Astrocyte (in vitro differentiated cells and primary cell): ENCODE data around the gene ACIN1. TPM values are rescaled to one million over a fixed set of nuclear protein-coding genes. Genes with fewer than 3 reads are reported as not detected.

ENCODE experiments used
- DNase-seq: peaks from one replicate; pipeline ENCODE4 v3.0.0-alpha.2; 2010; ENCODE audit warnings: low read depth
- FAIRE-seq: peaks from 2 replicates; lab custom pipeline; 2011; peaks lifted over from hg19 to GRCh38; lab: Jason Lieb, UNC
- H2AFZ ChIP-seq: 2 replicates; pipeline ENCODE4 v1.6.0; 2012; ENCODE audit warnings: low read depth, low read length, inconsistent platforms
- H3K27ac ChIP-seq: 2 replicates; pipeline ENCODE4 v1.5.1; 2011; ENCODE audit warnings: low read depth, low read length, inconsistent platforms
- H3K27me3 ChIP-seq: 2 replicates; pipeline ENCODE4 v1.6.0; 2011; ENCODE audit warnings: low read length, inconsistent platforms; ENCODE audit not compliant: insufficient read depth
- H3K36me3 ChIP-seq: 2 replicates; pipeline ENCODE4 v1.5.1; 2011; ENCODE audit warnings: low read length, inconsistent platforms; ENCODE audit not compliant: insufficient read depth
- H3K4me1 ChIP-seq: 2 replicates; pipeline ENCODE4 v1.5.1; 2011; ENCODE audit warnings: low read length, inconsistent platforms; ENCODE audit not compliant: insufficient read depth
- H3K4me2 ChIP-seq: 2 replicates; pipeline ENCODE4 v1.6.0; 2012; ENCODE audit warnings: low read length, inconsistent platforms
- H3K4me3 ChIP-seq: 2 replicates; pipeline ENCODE4 v1.5.1; 2011; ENCODE audit warnings: low read depth, mild to moderate bottlenecking, low read length, inconsistent platforms; ENCODE audit not compliant: insufficient read depth
- H3K79me2 ChIP-seq: 2 replicates; pipeline ENCODE4 v1.6.0; 2012; ENCODE audit warnings: mild to moderate bottlenecking, low read length, inconsistent platforms; ENCODE audit not compliant: insufficient read depth
- H3K9ac ChIP-seq: 2 replicates; pipeline ENCODE4 v1.6.0; 2012; ENCODE audit warnings: mild to moderate bottlenecking, low read length, inconsistent platforms
- H3K9me3 ChIP-seq: 2 replicates; pipeline ENCODE4 v1.5.1; 2012; ENCODE audit warnings: low read depth, mild to moderate bottlenecking, low read length, inconsistent platforms; ENCODE audit not compliant: insufficient read depth
- H4K20me1 ChIP-seq: 2 replicates; pipeline ENCODE4 v1.6.0; 2012; ENCODE audit warnings: low read length, inconsistent platforms; ENCODE audit not compliant: insufficient read depth
- H3K27ac Mint-ChIP-seq: one replicate; pipeline ENCODE4 v1.8.0; 2021; ENCODE audit warnings: mild to moderate bottlenecking, mixed read lengths; ENCODE audit not compliant: unreplicated experiment
- H3K27me3 Mint-ChIP-seq: one replicate; pipeline ENCODE4 v1.8.0; 2021; ENCODE audit warnings: low read depth, mixed read lengths; ENCODE audit not compliant: unreplicated experiment
- H3K36me3 Mint-ChIP-seq: one replicate; pipeline ENCODE4 v1.8.0; 2021; ENCODE audit warnings: low read depth, mixed read lengths; ENCODE audit not compliant: unreplicated experiment
- H3K4me1 Mint-ChIP-seq: one replicate; pipeline ENCODE4 v1.8.0; 2021; ENCODE audit warnings: low read depth, mixed read lengths; ENCODE audit not compliant: unreplicated experiment
- H3K4me3 Mint-ChIP-seq: one replicate; pipeline ENCODE4 v1.8.0; 2021; ENCODE audit warnings: mild to moderate bottlenecking, moderate library complexity, mixed read lengths; ENCODE audit not compliant: unreplicated experiment
- H3K9me3 Mint-ChIP-seq: one replicate; pipeline ENCODE4 v1.8.0; 2021; ENCODE audit warnings: mild to moderate bottlenecking, mixed read lengths; ENCODE audit not compliant: unreplicated experiment
- CTCF ChIP-seq: IDR thresholded peaks from 2 replicates; pipeline ENCODE4 v1.5.1; 2011; ENCODE audit warnings: low read depth, mild to moderate bottlenecking, inconsistent platforms, low read length, moderate library complexity; ENCODE audit not compliant: insufficient read depth
- EZH2 ChIP-seq: IDR thresholded peaks from 2 replicates; pipeline ENCODE4 v1.6.1; 2012; ENCODE audit warnings: mild to moderate bottlenecking, low read length, inconsistent platforms; ENCODE audit not compliant: insufficient read depth
- total RNA-seq: library from RNA; stranded (reverse); gene quantifications from 2 replicates; pipeline ENCODE4 v1.2.1, GENCODE V29; 2021

The ACIN1 gene
- total RNA-seq, 1 donor from 2014 or later = 208 TPM

- FAIRE-seq (no peak), DNase-seq (no peak)
- Histone ChIP-seq H3K36me3 (peaks cover 58% of the 10 kb centered on the region), H3K27me3 (no peaks in the 10 kb centered on the region), H3K9me3 (no peaks in the 10 kb centered on the region), H3K4me1 (peaks cover 47% of the 10 kb centered on the region), H4K20me1 (peaks cover 87% of the 10 kb centered on the region), H3K9ac (peak overlapping the region; percentile 61), H3K27ac (no peak overlapping the region), H3K4me3 (no peak overlapping the region), H3K4me2 (peak overlapping the region; percentile 97), H2AFZ (no peak overlapping the region), H3K79me2 (peaks cover 80% of the 10 kb centered on the region)
- H3K27ac Mint-ChIP-seq = peak overlapping the region; percentile 62
- TF ChIP-seq EZH2 (no peak), CTCF (no peak)
- peaks cover 49% of the 10 kb centered on the region for H3K4me1 Mint-ChIP-seq
- peaks cover 23% of the 10 kb centered on the region for H3K36me3 Mint-ChIP-seq
- no peak overlapping the region for H3K4me3 Mint-ChIP-seq
- H3K27me3 Mint-ChIP-seq = no peaks in the 10 kb centered on the region
- no peaks in the 10 kb centered on the region for H3K9me3 Mint-ChIP-seq
These were observed 27.8 kb downstream of the ACIN1 start for GRCh38 chr14:23066855-23067744.

GRCh38 chr14:23066368-23066767 is 28.6 kb downstream of the ACIN1 start:
- peak overlapping the region; percentile 30 for H3K4me2 ChIP-seq
- H4K20me1 ChIP-seq = peaks cover 82% of the 10 kb centered on the region
- H3K9me3 ChIP-seq = no peaks in the 10 kb centered on the region
- H3K27me3 Mint-ChIP-seq = no peaks in the 10 kb centered on the region
- no peak for FAIRE-seq
- H3K36me3 ChIP-seq = peaks cover 59% of the 10 kb centered on the region
- DNase-seq = no peak
- no peaks in the 10 kb centered on the region for H3K9me3 Mint-ChIP-seq
- no peaks in the 10 kb centered on the region for H3K27me3 ChIP-seq
- no peak overlapping the region for H3K27ac ChIP-seq
- H3K4me1 ChIP-seq = peaks cover 44% of the 10 kb centered on the region
- H3K4me1 Mint-ChIP-seq = peaks cover 46% of the 10 kb centered on the region
- H3K27ac Mint-ChIP-seq = peak overlapping the region; percentile 62
- H3K9ac ChIP-seq = peak overlapping the region; percentile 48
- TF ChIP-seq CTCF (no peak), EZH2 (no peak)
- peaks cover 25% of the 10 kb centered on the region for H3K36me3 Mint-ChIP-seq
- H3K79me2 ChIP-seq = peaks cover 73% of the 10 kb centered on the region
- H3K4me3 ChIP-seq = no peak overlapping the region
- H3K4me3 Mint-ChIP-seq = no peak overlapping the region
- H2AFZ ChIP-seq = no peak overlapping the region

- H4K20me1 ChIP-seq = peaks cover 70% of the 10 kb centered on the region
- no peak for DNase-seq
- H3K27ac ChIP-seq = no peak overlapping the region
- Mint-ChIP-seq H3K27me3 (no peaks in the 10 kb centered on the region), H3K9me3 (no peaks in the 10 kb centered on the region), H3K4me1 (peaks cover 36% of the 10 kb centered on the region), H3K36me3 (peaks cover 29% of the 10 kb centered on the region), H3K27ac (peak overlapping the region; percentile 85), H3K4me3 (no peak overlapping the region)
- no peak for FAIRE-seq
- H2AFZ ChIP-seq = no peak overlapping the region
- no peak overlapping the region for H3K4me3 ChIP-seq
- no peak overlapping the region for H3K4me2 ChIP-seq
- TF ChIP-seq CTCF = no peak
- TF ChIP-seq EZH2 = no peak
- no peaks in the 10 kb centered on the region for H3K9me3 ChIP-seq
- H3K9ac ChIP-seq = no peak overlapping the region
- H3K36me3 ChIP-seq = peaks cover 79% of the 10 kb centered on the region
- peaks cover 54% of the 10 kb centered on the region for H3K79me2 ChIP-seq
- H3K27me3 ChIP-seq = no peaks in the 10 kb centered on the region
- H3K4me1 ChIP-seq = peaks cover 28% of the 10 kb centered on the region
These were observed 31.3 kb downstream of the ACIN1 start for GRCh38 chr14:23063601-23064000.
